CD14-positive monocyte (primary cell): ENCODE data around the gene ZNF367. TPM values are rescaled to one million over a fixed set of nuclear protein-coding genes. Genes with fewer than 3 reads are reported as not detected.
A peak's percentile ranks its signal among the peaks of the same experiment; 100 is the strongest.

Experiments
- DNase-seq, 3 donors: peaks; one replicate each; pipeline ENCODE4 v3.0.0-alpha.2; 2011 to 2022
- H2AFZ ChIP-seq: 2 replicates; pipeline ENCODE4 v1.6.0; 2012; ENCODE audit warnings: mild to moderate bottlenecking, low read depth, low read length, inconsistent platforms; ENCODE audit not compliant: insufficient read depth, poor library complexity, severe bottlenecking
- H3K27ac ChIP-seq, 2 donors: 1 replicate in 1 of 2; 2 replicates in 1 of 2; pipeline ENCODE4 v1.5.1; 2012 to 2013; ENCODE audit warnings: low read length in 2 of 2, control low read depth in 1 of 2, inconsistent platforms in 1 of 2, low read depth in 1 of 2, mild to moderate bottlenecking in 1 of 2
- H3K27me3 ChIP-seq, 2 donors: one replicate each; pipeline versions ENCODE4 v1.6.0 to v1.6.1; 2011 to 2013; ENCODE audit warnings: low read length in 2 of 2; ENCODE audit not compliant: control insufficient read depth in 2 of 2, insufficient read depth in 2 of 2
- H3K36me3 ChIP-seq, 2 donors: replicated peaks in 1 of 2; 1 replicate in 1 of 2; 2 replicates in 1 of 2; pipeline versions ENCODE4 v1.5.1 to v1.6.1; 2012 to 2013; ENCODE audit warnings: low read length in 2 of 2, control low read depth in 1 of 2, inconsistent platforms in 1 of 2, mild to moderate bottlenecking in 1 of 2; ENCODE audit not compliant: insufficient read depth in 2 of 2, control insufficient read depth in 1 of 2
- H3K4me1 ChIP-seq, 2 donors: 1 replicate in 1 of 2; 2 replicates in 1 of 2; pipeline versions ENCODE4 v1.5.1 to v1.6.1; 2012 to 2013; ENCODE audit warnings: low read length in 2 of 2, control low read depth in 1 of 2, inconsistent platforms in 1 of 2, mild to moderate bottlenecking in 1 of 2, moderate library complexity in 1 of 2; ENCODE audit not compliant: insufficient read depth in 2 of 2, control insufficient read depth in 1 of 2
- H3K4me2 ChIP-seq: replicated peaks from 2 replicates; pipeline ENCODE3; 2012; ENCODE audit warnings: low read length, moderate library complexity, mild to moderate bottlenecking; ENCODE audit not compliant: poor library complexity, severe bottlenecking; ENCODE audit errors: extremely low read depth
- H3K4me3 ChIP-seq, 3 experiments: fragments of 200-600 bp in 1 of 3; sonication (generic) in 1 of 3; replicated peaks in 1 of 3; 1 replicate in 2 of 3; 2 replicates in 1 of 3; pipeline ENCODE4 v1.5.1; 2011 to 2013; ENCODE audit warnings: low read length in 3 of 3, mild to moderate bottlenecking in 3 of 3, control low read depth in 2 of 3, low read depth in 2 of 3, inconsistent platforms in 1 of 3, moderate library complexity in 1 of 3
- H3K79me2 ChIP-seq: 2 replicates; pipeline ENCODE4 v1.6.0; 2012; ENCODE audit warnings: mild to moderate bottlenecking, control low read depth, inconsistent platforms, low read length, moderate library complexity; ENCODE audit not compliant: insufficient read depth
- H3K9ac ChIP-seq: 2 replicates; pipeline ENCODE4 v1.6.0; 2017; ENCODE audit warnings: low read length, mild to moderate bottlenecking; ENCODE audit not compliant: insufficient read depth, poor library complexity, severe bottlenecking
- H3K9me3 ChIP-seq, 2 donors: replicated peaks in 1 of 2; 1 replicate in 1 of 2; 2 replicates in 1 of 2; pipeline versions ENCODE4 v1.5.1 to v1.6.1; 2012 to 2013; ENCODE audit warnings: low read length in 2 of 2, control low read depth in 1 of 2; ENCODE audit not compliant: control insufficient read depth in 1 of 2, insufficient read depth in 1 of 2
- H4K20me1 ChIP-seq: 2 replicates; pipeline ENCODE4 v1.6.0; 2012; ENCODE audit warnings: mild to moderate bottlenecking, low read length, control low read depth, moderate library complexity; ENCODE audit not compliant: insufficient read depth
- H3K27ac Mint-ChIP-seq, 7 donors: one replicate each; pipeline ENCODE4 v1.8.0; 2020; ENCODE audit warnings: mild to moderate bottlenecking in 7 of 7, mixed read lengths in 7 of 7, moderate library complexity in 6 of 7, inconsistent platforms in 2 of 7
- H3K27me3 Mint-ChIP-seq, 3 donors: one replicate each; pipeline ENCODE4 v1.8.0; 2021 to 2022; ENCODE audit warnings: low read depth in 3 of 3, mild to moderate bottlenecking in 3 of 3, mixed read lengths in 3 of 3, moderate library complexity in 3 of 3, inconsistent platforms in 1 of 3
- H3K36me3 Mint-ChIP-seq, 2 donors: one replicate each; pipeline ENCODE4 v1.8.0; 2020; ENCODE audit warnings: mixed read lengths in 2 of 2, inconsistent platforms in 1 of 2, mild to moderate bottlenecking in 1 of 2
- H3K4me1 Mint-ChIP-seq: one replicate; pipeline ENCODE4 v1.8.0; 2020; ENCODE audit warnings: mild to moderate bottlenecking, mixed read lengths
- H3K4me3 Mint-ChIP-seq, 2 donors: one replicate each; pipeline ENCODE4 v1.8.0; 2020; ENCODE audit warnings: mild to moderate bottlenecking in 2 of 2, mixed read lengths in 2 of 2, moderate library complexity in 1 of 2
- H3K9me3 Mint-ChIP-seq, 7 donors: one replicate each; pipeline ENCODE4 v1.8.0; 2020 to 2022; ENCODE audit warnings: mixed read lengths in 7 of 7, mild to moderate bottlenecking in 6 of 7, moderate library complexity in 6 of 7, inconsistent platforms in 2 of 7
- WGBS: methylation state at CpG from one replicate; pipeline ENCODE4 v1.1.5; 2013; ENCODE audit warnings: missing lambda C conversion rate; ENCODE audit not compliant: insufficient coverage; 5-methylcytosine and 5-hydroxymethylcytosine counted together
- intact Hi-C, 2 donors: fragments of 100-400 bp; cut with micrococcal nuclease; formaldehyde crosslinking; loops; one replicate each; pipeline versions ENCODE4 v1.15.0 to v1.15.1; 2023
- polyA plus RNA-seq, 3 donors: library from polyadenylated mRNA; depleted of rRNA in 1 of 3; unstranded in 2 of 3; stranded (reverse) in 1 of 3; fragments of 300-500 nt in 2 of 3; fragments of >200 nt in 1 of 3; fragmentation: Illumina TruSeq in 2 of 3; gene quantifications; 1 replicate in 2 of 3; 2 replicates in 1 of 3; pipeline ENCODE4 v1.2.3, GENCODE V29; 2012 to 2021
- TF ChIP-seq, protein P1 (sequence below): fragments of 200-600 bp; IDR thresholded peaks from one replicate; pipeline ENCODE4 v1.8.0; 2022; ENCODE audit warnings: antibody characterized with exemption, mild to moderate bottlenecking

Gene ZNF367
- polyA plus RNA-seq, 3 donors, result 0.08 to 0.21 TPM; not detected in 1

- H3K27me3 ChIP-seq, result peaks cover 2 to 4% of the 10 kb centered on the region in 2 donors
- no peak overlapping the region for H3K9ac ChIP-seq
- H3K27me3 Mint-ChIP-seq, result peaks cover 8 to 10% (median 9%) of the 10 kb centered on the region in 3 donors
- H3K27ac ChIP-seq, result no peak overlapping the region
- no peaks in the 10 kb centered on the region for H3K36me3 ChIP-seq
- H3K4me1 Mint-ChIP-seq, result no peaks in the 10 kb centered on the region
- no peaks in the 10 kb centered on the region for H3K9me3 ChIP-seq
- H3K4me3 ChIP-seq, result no peak overlapping the region
- H3K4me1 ChIP-seq, result no peaks in the 10 kb centered on the region
- no peaks in the 10 kb centered on the region for H3K36me3 Mint-ChIP-seq
- TF ChIP-seq, protein P1, sequence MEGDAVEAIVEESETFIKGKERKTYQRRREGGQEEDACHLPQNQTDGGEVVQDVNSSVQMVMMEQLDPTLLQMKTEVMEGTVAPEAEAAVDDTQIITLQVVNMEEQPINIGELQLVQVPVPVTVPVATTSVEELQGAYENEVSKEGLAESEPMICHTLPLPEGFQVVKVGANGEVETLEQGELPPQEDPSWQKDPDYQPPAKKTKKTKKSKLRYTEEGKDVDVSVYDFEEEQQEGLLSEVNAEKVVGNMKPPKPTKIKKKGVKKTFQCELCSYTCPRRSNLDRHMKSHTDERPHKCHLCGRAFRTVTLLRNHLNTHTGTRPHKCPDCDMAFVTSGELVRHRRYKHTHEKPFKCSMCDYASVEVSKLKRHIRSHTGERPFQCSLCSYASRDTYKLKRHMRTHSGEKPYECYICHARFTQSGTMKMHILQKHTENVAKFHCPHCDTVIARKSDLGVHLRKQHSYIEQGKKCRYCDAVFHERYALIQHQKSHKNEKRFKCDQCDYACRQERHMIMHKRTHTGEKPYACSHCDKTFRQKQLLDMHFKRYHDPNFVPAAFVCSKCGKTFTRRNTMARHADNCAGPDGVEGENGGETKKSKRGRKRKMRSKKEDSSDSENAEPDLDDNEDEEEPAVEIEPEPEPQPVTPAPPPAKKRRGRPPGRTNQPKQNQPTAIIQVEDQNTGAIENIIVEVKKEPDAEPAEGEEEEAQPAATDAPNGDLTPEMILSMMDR, result no peak
- H3K4me3 Mint-ChIP-seq, result no peak overlapping the region
- intact Hi-C loops, result loop anchor here in 1 of 2 donors (10.0 kb wide), 1 partner anchor 212 kb away; the partner anchor contains the start of gene PRXL2C
- no peaks in the 10 kb centered on the region for H4K20me1 ChIP-seq
- no peaks in the 10 kb centered on the region for H3K79me2 ChIP-seq
- H3K9me3 Mint-ChIP-seq, result no peaks in the 10 kb centered on the region
- no peak overlapping the region for H3K4me2 ChIP-seq
- peak overlapping the region in 1 of 7 donors; percentile 78 for H3K27ac Mint-ChIP-seq
- peak; percentile 32 to 37 (median 34) for DNase-seq
- WGBS, result no CpG with 5 or more reads among the region's 3 CpGs
- no peak overlapping the region for H2AFZ ChIP-seq
Observed at GRCh38 chr9:96442491-96442890, 24.3 kb upstream of the ZNF367 start.

DNA sequence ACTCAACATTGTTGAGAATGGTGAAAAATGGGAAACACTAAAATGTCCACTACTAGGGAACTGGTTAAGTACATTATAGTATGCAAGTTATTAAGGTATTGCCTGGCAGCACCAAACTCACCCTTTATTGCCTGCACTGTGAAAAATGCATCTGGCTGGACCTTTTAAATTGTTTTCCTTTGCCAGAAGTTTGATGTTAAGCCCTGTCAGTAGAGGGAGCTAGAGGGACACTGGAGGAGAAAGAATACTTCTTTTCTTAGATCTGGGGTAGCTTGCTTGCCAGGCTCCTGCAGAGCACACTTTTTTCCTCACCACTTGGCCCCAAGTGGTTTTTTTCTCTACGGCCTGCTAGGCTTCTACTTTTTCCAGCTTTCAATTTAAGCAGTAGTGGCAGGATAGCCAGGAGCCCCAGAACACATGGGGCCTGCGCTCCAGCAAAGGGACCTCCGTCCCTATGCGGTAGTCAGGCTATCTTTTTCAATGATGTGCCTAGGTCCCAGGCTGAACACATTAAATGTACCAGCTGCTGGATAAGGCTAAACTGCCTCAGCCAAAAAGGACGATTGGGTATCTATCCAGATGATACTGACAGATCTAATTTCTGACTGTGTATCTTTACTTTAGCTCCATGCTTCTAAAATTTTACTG is 23.8 kb upstream of the ZNF367 start:
- Histone ChIP-seq H3K27ac (no peak overlapping the region), H3K4me1 (no peaks in the 10 kb centered on the region), H3K9me3 (no peaks in the 10 kb centered on the region), H3K4me3 (no peak overlapping the region), H4K20me1 (no peaks in the 10 kb centered on the region), H3K79me2 (no peaks in the 10 kb centered on the region), H3K27me3 (no peaks in the 10 kb centered on the region), H2AFZ (no peak overlapping the region), H3K9ac (no peak overlapping the region), H3K4me2 (no peak overlapping the region), H3K36me3 (no peaks in the 10 kb centered on the region)
- Mint-ChIP-seq H3K9me3 (no peaks in the 10 kb centered on the region), H3K27ac (no peak overlapping the region), H3K4me1 (no peaks in the 10 kb centered on the region), H3K4me3 (no peak overlapping the region), H3K27me3 (peaks cover 3 to 5% (median 5%) of the 10 kb centered on the region in 3 donors), H3K36me3 (no peaks in the 10 kb centered on the region)
- TF ChIP-seq, protein P1, result peak; percentile 42
- DNase-seq, result peak in 2 of 3 donors; percentile 19 to 32
- 100% methylated on average over 3 of the region's 5 CpGs for WGBS
- intact Hi-C loops, result loop anchor here in 1 of 2 donors (10.0 kb wide), 1 partner anchor 213 kb away; the partner anchor contains the start of gene PRXL2C
